Right hindlimb (tissue), 1 donor: Measurements from ENCODE around the gene STPG4.
"Not testable (repeated sequence)": the region's sequence is repeated elsewhere in the genome, so short reads cannot be mapped to it uniquely, and the experiment has no call there.

Source experiments
- DNase-seq: peaks from one replicate; pipeline ENCODE4 v3.0.0-alpha.2; 2018

The STPG4 gene

GRCh38 chr2:47172922-47173695, 18.0 kb upstream of the STPG4 start:
- DNase-seq: no peak

- no peak for DNase-seq
Observed at GRCh38 chr2:47172156-47172921, 17.2 kb upstream of the STPG4 start.

- DNase-seq: no peak
Observed at GRCh38 chr2:47169784-47170183, 14.7 kb upstream of the STPG4 start.

- DNase-seq: not testable (repeated sequence)
Observed at GRCh38 chr2:47168895-47169294, 13.8 kb upstream of the STPG4 start.

GRCh38 chr2:47167149-47167548, 12.0 kb upstream of the STPG4 start:
- DNase-seq: no peak

GRCh38 chr2:47165001-47165555, 10.0 kb upstream of the STPG4 start:
- DNase-seq: no peak

GRCh38 chr2:47162780-47163179, 7.7 kb upstream of the STPG4 start:
- no peak for DNase-seq

GRCh38 chr2:47161475-47161874, 6.4 kb upstream of the STPG4 start:
- DNase-seq: no peak

- no peak for DNase-seq
Observed at GRCh38 chr2:47160660-47161059, 5.6 kb upstream of the STPG4 start.

- DNase-seq: no peak
Observed at GRCh38 chr2:47160211-47160610, 5.1 kb upstream of the STPG4 start.

GRCh38 chr2:47159627-47160026, 4.5 kb upstream of the STPG4 start:
- DNase-seq: no peak

- DNase-seq: no peak
Observed at GRCh38 chr2:47158576-47158975, 3.5 kb upstream of the STPG4 start.

- DNase-seq: no peak
Observed at GRCh38 chr2:47152803-47153202, 2.3 kb downstream of the STPG4 start.

GRCh38 chr2:47150175-47150574, 4.9 kb downstream of the STPG4 start:
- no peak for DNase-seq

GRCh38 chr2:47147021-47147420, 8.1 kb downstream of the STPG4 start:
- no peak for DNase-seq

- DNase-seq: no peak
Observed at GRCh38 chr2:47145466-47145865, 9.6 kb downstream of the STPG4 start.

- no peak for DNase-seq
Observed at GRCh38 chr2:47141520-47141919, 13.6 kb downstream of the STPG4 start.

GRCh38 chr2:47134386-47135090, 20.6 kb downstream of the STPG4 start:
- no peak for DNase-seq

- DNase-seq: no peak
Observed at GRCh38 chr2:47133046-47133445, 22.1 kb downstream of the STPG4 start.

- DNase-seq: no peak
Observed at GRCh38 chr2:47129191-47129706, 25.9 kb downstream of the STPG4 start.

- no peak for DNase-seq
Observed at GRCh38 chr2:47128705-47129104, 26.4 kb downstream of the STPG4 start.

- no peak for DNase-seq
Observed at GRCh38 chr2:47127862-47128543, 27.1 kb downstream of the STPG4 start.

GRCh38 chr2:47126783-47127182, 28.3 kb downstream of the STPG4 start:
- no peak for DNase-seq
